HG02852 (cell line): ENCODE data around the gene POPDC3.
A peak's percentile ranks its signal among the peaks of the same experiment; 100 is the strongest.

ENCODE experiments used
- ATAC-seq: cut with Tn5 transposase; IDR thresholded peaks from one replicate; pipeline ENCODE4 v1.9.1; 2021; ENCODE audit warnings: mild to moderate bottlenecking, moderate library complexity; ENCODE audit not compliant: unreplicated experiment

Gene POPDC3

GRCh38 chr6:105153676-105154075 is 26.1 kb downstream of the POPDC3 start:
- no peak for ATAC-seq

GRCh38 chr6:105152880-105153279 is 26.9 kb downstream of the POPDC3 start:
- ATAC-seq = no peak

GRCh38 chr6:105151644-105152043 is 28.2 kb downstream of the POPDC3 start:
- ATAC-seq = no peak

- no peak for ATAC-seq
Observed at GRCh38 chr6:105138141-105138540, 41.7 kb downstream of the POPDC3 start.

GRCh38 chr6:105137388-105137787 is 42.4 kb downstream of the POPDC3 start:
- no peak for ATAC-seq

GRCh38 chr6:105136431-105137350 is 43.1 kb downstream of the POPDC3 start:
- ATAC-seq = peak; percentile 50

- ATAC-seq = no peak
Observed at GRCh38 chr6:105135907-105136430, 43.8 kb downstream of the POPDC3 start.

- ATAC-seq = no peak
Observed at GRCh38 chr6:105135056-105135455, 44.8 kb downstream of the POPDC3 start.

GRCh38 chr6:105122717-105123116 is 57.1 kb downstream of the POPDC3 start:
- no peak for ATAC-seq

- no peak for ATAC-seq
Observed at GRCh38 chr6:105121981-105122380, 57.8 kb downstream of the POPDC3 start.

- ATAC-seq = no peak
Observed at GRCh38 chr6:105120570-105120969, 59.2 kb downstream of the POPDC3 start.

- ATAC-seq = no peak
Observed at GRCh38 chr6:105116150-105116549, 63.7 kb downstream of the POPDC3 start.

GRCh38 chr6:105113422-105113821 is 66.4 kb downstream of the POPDC3 start:
- no peak for ATAC-seq

GRCh38 chr6:105112577-105112976 is 67.2 kb downstream of the POPDC3 start:
- ATAC-seq = no peak

GRCh38 chr6:105111871-105112270 is 67.9 kb downstream of the POPDC3 start:
- no peak for ATAC-seq

- ATAC-seq = no peak
Observed at GRCh38 chr6:105111105-105111504, 68.7 kb downstream of the POPDC3 start.

GRCh38 chr6:105109955-105110895 is 69.6 kb downstream of the POPDC3 start:
- peak; percentile 63 for ATAC-seq

- ATAC-seq = no peak
Observed at GRCh38 chr6:105108631-105109262, 71.1 kb downstream of the POPDC3 start.
